Esophagus squamous epithelium (tissue), 5 donors: ENCODE results near the gene DNTT. TPM values are rescaled to one million over a fixed set of nuclear protein-coding genes. Genes with fewer than 3 reads are reported as not detected.

Experiments
- DNase-seq: peaks from one replicate; lab custom pipeline; 2025; lab: John Stamatoyannopoulos, UW
- H3K27ac ChIP-seq, 4 donors: fragments of 200-600 bp; sonication (generic); one replicate each; pipeline ENCODE4 v1.5.1; 2016 to 2019; ENCODE audit warnings: mild to moderate bottlenecking in 1 of 4
- H3K27me3 ChIP-seq, 4 donors: fragments of 200-600 bp; sonication (generic); 1 replicate in 3 of 4; 2 replicates in 1 of 4; pipeline versions ENCODE4 v1.5.1 to v1.6.0; 2017 to 2021; ENCODE audit warnings: antibody characterized with exemption in 1 of 4
- H3K36me3 ChIP-seq, 3 donors: fragments of 200-600 bp; sonication (generic); one replicate each; pipeline ENCODE4 v1.5.1; 2016 to 2019
- H3K4me1 ChIP-seq, 3 donors: fragments of 200-600 bp; sonication (generic); one replicate each; pipeline ENCODE4 v1.5.1; 2017 to 2019
- H3K4me3 ChIP-seq, 4 donors: fragments of 200-600 bp; sonication (generic); 1 replicate in 3 of 4; 2 replicates in 1 of 4; pipeline ENCODE4 v1.5.1; 2016 to 2019; ENCODE audit warnings: mild to moderate bottlenecking in 2 of 4, moderate library complexity in 1 of 4
- H3K9me3 ChIP-seq, 3 donors: fragments of 200-600 bp; sonication (generic); one replicate each; pipeline ENCODE4 v1.5.1; 2016 to 2019
- POLR2A ChIP-seq, 4 donors: fragments of 450-650 bp; IDR thresholded peaks; one replicate each; pipeline ENCODE4 v1.6.1; 2017; ENCODE audit warnings: antibody characterized with exemption in 4 of 4, mild to moderate bottlenecking in 4 of 4, moderate library complexity in 3 of 4
- WGBS, 2 donors: methylation state at CpG; one replicate each; pipeline ENCODE4 v1.1.5; 2018; 5-methylcytosine and 5-hydroxymethylcytosine counted together
- intact Hi-C: fragments of 100-400 bp; cut with DNase I; formaldehyde crosslinking; loops from one replicate; pipeline ENCODE4 v1.15.0; 2022
- total RNA-seq, 4 donors: library from RNA; depleted of rRNA; stranded (reverse); fragments of >200 nt; gene quantifications; one replicate each; pipeline ENCODE4 v1.1.0, GENCODE V29; 2016
- TF ChIP-seq, protein P1 (sequence below), 6 experiments: fragments of 450-650 bp in 4 of 6; fragments of 200-600 bp in 2 of 6; sonication (generic) in 2 of 6; IDR thresholded peaks; one replicate each; pipeline ENCODE4 v1.5.1; 2016 to 2019; ENCODE audit warnings: antibody characterized with exemption in 6 of 6, mild to moderate bottlenecking in 4 of 6, moderate library complexity in 4 of 6
- donor health status: DM: yes; HTN: yes; CAD: no.

DNTT gene
- total RNA-seq, 4 donors from 2014 or later, result not detected

- Histone ChIP-seq H3K4me3 (no peak overlapping the region), H3K4me1 (peaks cover 2 to 17% (median 2%) of the 10 kb centered on the region in 3 donors), H3K27me3 (no peaks in the 10 kb centered on the region), H3K27ac (no peak overlapping the region), H3K9me3 (no peaks in the 10 kb centered on the region), H3K36me3 (no peaks in the 10 kb centered on the region)
- TF ChIP-seq, protein P1, sequence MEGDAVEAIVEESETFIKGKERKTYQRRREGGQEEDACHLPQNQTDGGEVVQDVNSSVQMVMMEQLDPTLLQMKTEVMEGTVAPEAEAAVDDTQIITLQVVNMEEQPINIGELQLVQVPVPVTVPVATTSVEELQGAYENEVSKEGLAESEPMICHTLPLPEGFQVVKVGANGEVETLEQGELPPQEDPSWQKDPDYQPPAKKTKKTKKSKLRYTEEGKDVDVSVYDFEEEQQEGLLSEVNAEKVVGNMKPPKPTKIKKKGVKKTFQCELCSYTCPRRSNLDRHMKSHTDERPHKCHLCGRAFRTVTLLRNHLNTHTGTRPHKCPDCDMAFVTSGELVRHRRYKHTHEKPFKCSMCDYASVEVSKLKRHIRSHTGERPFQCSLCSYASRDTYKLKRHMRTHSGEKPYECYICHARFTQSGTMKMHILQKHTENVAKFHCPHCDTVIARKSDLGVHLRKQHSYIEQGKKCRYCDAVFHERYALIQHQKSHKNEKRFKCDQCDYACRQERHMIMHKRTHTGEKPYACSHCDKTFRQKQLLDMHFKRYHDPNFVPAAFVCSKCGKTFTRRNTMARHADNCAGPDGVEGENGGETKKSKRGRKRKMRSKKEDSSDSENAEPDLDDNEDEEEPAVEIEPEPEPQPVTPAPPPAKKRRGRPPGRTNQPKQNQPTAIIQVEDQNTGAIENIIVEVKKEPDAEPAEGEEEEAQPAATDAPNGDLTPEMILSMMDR (IDR thresholded peaks at IDR 0.05), result no peak
- no peak for TF ChIP-seq POLR2A (IDR thresholded peaks at IDR 0.05)
- 85 to 90% methylated on average over 3 of the region's 3 CpGs for WGBS, 2 donors
- DNase-seq, result no peak
- intact Hi-C loops, result no loop called here
Observed at GRCh38 chr10:96281444-96282029, 22.7 kb upstream of the DNTT start.

DNA sequence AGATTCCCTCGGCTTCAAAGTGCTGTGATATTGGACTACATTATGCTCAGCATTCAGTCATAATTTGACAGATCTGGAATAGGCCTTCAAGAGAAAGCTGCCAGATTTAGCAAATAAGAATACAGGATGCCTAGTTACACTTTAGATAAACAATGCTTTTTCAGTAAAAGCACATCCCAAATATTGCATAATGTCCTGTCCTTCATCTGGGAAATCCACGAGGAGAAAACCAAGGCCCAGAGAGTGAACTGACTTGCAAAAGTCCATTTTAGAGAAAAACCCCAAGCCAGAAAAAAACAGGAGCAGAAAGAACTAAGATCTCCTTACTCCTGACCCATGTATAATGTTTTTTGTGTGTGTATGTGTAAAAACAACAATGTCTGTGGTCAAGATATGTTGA, 20.9 kb upstream of the DNTT start:
- DNase-seq, result no peak
- H3K4me3 ChIP-seq, result no peak overlapping the region
- no peaks in the 10 kb centered on the region for H3K36me3 ChIP-seq
- no peaks in the 10 kb centered on the region for H3K27me3 ChIP-seq
- no peaks in the 10 kb centered on the region for H3K9me3 ChIP-seq
- intact Hi-C loops, result no loop called here
- 57 to 61% methylated on average over 2 of the region's 2 CpGs for WGBS, 2 donors
- H3K27ac ChIP-seq, result no peak overlapping the region
- TF ChIP-seq POLR2A (IDR thresholded peaks at IDR 0.05), result no peak
- TF ChIP-seq, protein P1 (IDR thresholded peaks at IDR 0.05), result no peak
- peaks cover 0 to 26% (median 5%) of the 10 kb centered on the region in 3 donors for H3K4me1 ChIP-seq

DNA sequence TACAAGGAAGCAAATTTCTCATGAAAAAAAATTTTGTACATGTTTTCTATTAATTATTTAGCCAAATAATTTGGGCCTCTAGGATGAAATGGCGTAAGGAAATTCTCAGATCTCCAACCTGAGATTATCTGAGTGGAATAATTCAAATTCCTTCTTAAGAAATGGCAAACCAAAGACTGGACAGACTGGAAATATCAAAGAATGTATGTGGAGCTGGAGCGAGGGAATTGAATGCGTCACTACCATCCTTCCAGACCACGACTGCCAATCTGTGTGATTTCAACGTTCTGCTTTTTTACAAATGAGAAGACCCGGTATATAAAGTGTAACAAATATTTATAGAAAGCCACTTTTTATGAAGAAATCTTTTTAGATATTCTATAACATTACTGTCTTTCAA, 20.5 kb upstream of the DNTT start:
- Histone ChIP-seq H3K9me3 (no peaks in the 10 kb centered on the region), H3K27ac (no peak overlapping the region), H3K36me3 (no peaks in the 10 kb centered on the region), H3K27me3 (no peaks in the 10 kb centered on the region), H3K4me1 (peaks cover 0 to 27% (median 5%) of the 10 kb centered on the region in 3 donors), H3K4me3 (no peak overlapping the region)
- DNase-seq, result no peak
- WGBS, 2 donors, result 86 to 89% methylated on average over 6 of the region's 6 CpGs
- no peak for TF ChIP-seq POLR2A (IDR thresholded peaks at IDR 0.05)
- TF ChIP-seq, protein P1 (IDR thresholded peaks at IDR 0.05), result no peak
- intact Hi-C loops, result no loop called here

GRCh38 chr10:96285331-96285752, 18.9 kb upstream of the DNTT start:
- intact Hi-C loops, result no loop called here
- TF ChIP-seq POLR2A (IDR thresholded peaks at IDR 0.05), result no peak
- TF ChIP-seq, protein P1 (IDR thresholded peaks at IDR 0.05), result no peak
- Histone ChIP-seq H3K27me3 (no peaks in the 10 kb centered on the region), H3K4me3 (no peak overlapping the region), H3K27ac (no peak overlapping the region), H3K9me3 (no peaks in the 10 kb centered on the region), H3K36me3 (no peaks in the 10 kb centered on the region), H3K4me1 (peaks cover 0 to 21% (median 5%) of the 10 kb centered on the region in 3 donors)
- DNase-seq, result no peak
- 71 to 90% methylated on average over 8 of the region's 8 CpGs for WGBS, 2 donors

GRCh38 chr10:96287392-96288105, 16.7 kb upstream of the DNTT start:
- TF ChIP-seq, protein P1 (IDR thresholded peaks at IDR 0.05), result no peak
- no peak for TF ChIP-seq POLR2A (IDR thresholded peaks at IDR 0.05)
- DNase-seq, result no peak
- Histone ChIP-seq H3K4me3 (no peak overlapping the region), H3K27ac (peak overlapping the region in 3 of 4 donors; percentile 13 to 71 (median 52)), H3K4me1 (peaks cover 0 to 17% (median 5%) of the 10 kb centered on the region in 3 donors), H3K36me3 (no peaks in the 10 kb centered on the region), H3K27me3 (no peaks in the 10 kb centered on the region), H3K9me3 (no peaks in the 10 kb centered on the region)
- intact Hi-C loops, result no loop called here
- WGBS, 2 donors, result 14 to 16% methylated on average over 6 of the region's 6 CpGs
